Parathyroid adenoma (tissue), 2 donors: Measurements from ENCODE around the gene CILP.

ENCODE experiments used
- H2AFZ ChIP-seq: fragments of 300-600 bp; sonication (generic); one replicate; pipeline ENCODE4 v1.7.0; 2017; ENCODE audit warnings: antibody characterized with exemption, mild to moderate bottlenecking
- H3K27ac ChIP-seq: fragments of 300-600 bp; sonication (generic); one replicate; pipeline ENCODE4 v1.7.0; 2017
- H3K27me3 ChIP-seq: fragments of 300-600 bp; sonication (generic); one replicate; pipeline ENCODE4 v1.7.0; 2017; ENCODE audit warnings: low read length; ENCODE audit not compliant: control insufficient read depth, insufficient read depth
- H3K36me3 ChIP-seq: fragments of 300-600 bp; sonication (generic); one replicate; pipeline ENCODE4 v1.7.0; 2017; ENCODE audit warnings: low read length; ENCODE audit not compliant: control insufficient read depth, insufficient read depth
- H3K4me1 ChIP-seq: fragments of 300-600 bp; sonication (generic); one replicate; pipeline ENCODE4 v1.7.0; 2017; ENCODE audit warnings: control low read depth
- H3K4me2 ChIP-seq: fragments of 300-600 bp; sonication (generic); one replicate; pipeline ENCODE4 v1.7.0; 2017; ENCODE audit warnings: low read length
- H3K4me3 ChIP-seq: fragments of 300-600 bp; sonication (generic); one replicate; pipeline ENCODE4 v1.7.0; 2017; ENCODE audit warnings: low read depth, low read length
- H3K79me2 ChIP-seq: fragments of 300-600 bp; sonication (generic); one replicate; pipeline ENCODE4 v1.7.0; 2017; ENCODE audit warnings: control low read depth
- H3K9ac ChIP-seq: fragments of 300-600 bp; sonication (generic); one replicate; pipeline ENCODE4 v1.7.0; 2017; ENCODE audit warnings: mild to moderate bottlenecking
- H3K9me3 ChIP-seq: fragments of 300-600 bp; sonication (generic); one replicate; pipeline ENCODE4 v1.7.0; 2017; ENCODE audit warnings: low read length; ENCODE audit not compliant: control insufficient read depth
- CTCF ChIP-seq: fragments of 300-600 bp; sonication (generic); IDR thresholded peaks from one replicate; pipeline ENCODE4 v1.7.0; 2017; ENCODE audit warnings: antibody characterized with exemption, mild to moderate bottlenecking
- donor health status: primary hyperparathyroidism.

CILP gene

DNA sequence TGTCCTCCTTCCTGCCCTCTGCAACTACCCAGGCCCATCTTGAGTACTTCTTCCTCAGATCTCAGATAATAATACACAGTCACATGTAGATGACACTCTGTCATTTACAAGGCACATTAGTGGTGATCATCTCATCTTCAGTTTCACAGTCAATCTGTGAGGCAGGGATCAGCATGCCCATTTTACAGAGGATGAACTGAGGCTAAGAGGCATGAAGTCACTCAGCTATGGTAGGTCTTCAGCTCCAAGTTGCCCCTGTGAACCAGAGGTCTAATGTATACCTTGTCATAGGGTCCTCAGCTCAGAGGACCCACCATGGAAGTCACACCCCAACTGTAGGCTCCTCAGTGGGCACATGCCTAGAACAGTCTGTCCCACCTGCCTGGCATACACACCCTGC is 4.2 kb upstream of the CILP start:
- Histone ChIP-seq H2AFZ (no peak overlapping the region), H3K4me3 (no peak overlapping the region), H3K27ac (no peak overlapping the region), H3K4me1 (peaks cover 17% of the 10 kb centered on the region), H3K9me3 (no peaks in the 10 kb centered on the region), H3K36me3 (no peaks in the 10 kb centered on the region), H3K9ac (no peak overlapping the region), H3K4me2 (no peak overlapping the region), H3K79me2 (no peaks in the 10 kb centered on the region), H3K27me3 (no peaks in the 10 kb centered on the region)
- TF ChIP-seq CTCF, result no peak

- H3K79me2 ChIP-seq, result no peaks in the 10 kb centered on the region
- TF ChIP-seq CTCF, result no peak
- no peak overlapping the region for H3K4me2 ChIP-seq
- no peak overlapping the region for H3K9ac ChIP-seq
- peaks cover 24% of the 10 kb centered on the region for H3K4me1 ChIP-seq
- H3K27me3 ChIP-seq, result no peaks in the 10 kb centered on the region
- H2AFZ ChIP-seq, result no peak overlapping the region
- H3K9me3 ChIP-seq, result no peaks in the 10 kb centered on the region
- H3K27ac ChIP-seq, result no peak overlapping the region
- no peak overlapping the region for H3K4me3 ChIP-seq
- no peaks in the 10 kb centered on the region for H3K36me3 ChIP-seq
These were observed 2.7 kb upstream of the CILP start for GRCh38 chr15:65214010-65214409.

GRCh38 chr15:65213241-65213640 is 2.0 kb upstream of the CILP start:
- Histone ChIP-seq H3K36me3 (no peaks in the 10 kb centered on the region), H3K27me3 (no peaks in the 10 kb centered on the region), H3K9me3 (no peaks in the 10 kb centered on the region), H3K9ac (no peak overlapping the region), H3K27ac (no peak overlapping the region), H2AFZ (no peak overlapping the region), H3K4me2 (no peak overlapping the region), H3K79me2 (no peaks in the 10 kb centered on the region), H3K4me1 (peaks cover 24% of the 10 kb centered on the region), H3K4me3 (no peak overlapping the region)
- no peak for TF ChIP-seq CTCF

DNA sequence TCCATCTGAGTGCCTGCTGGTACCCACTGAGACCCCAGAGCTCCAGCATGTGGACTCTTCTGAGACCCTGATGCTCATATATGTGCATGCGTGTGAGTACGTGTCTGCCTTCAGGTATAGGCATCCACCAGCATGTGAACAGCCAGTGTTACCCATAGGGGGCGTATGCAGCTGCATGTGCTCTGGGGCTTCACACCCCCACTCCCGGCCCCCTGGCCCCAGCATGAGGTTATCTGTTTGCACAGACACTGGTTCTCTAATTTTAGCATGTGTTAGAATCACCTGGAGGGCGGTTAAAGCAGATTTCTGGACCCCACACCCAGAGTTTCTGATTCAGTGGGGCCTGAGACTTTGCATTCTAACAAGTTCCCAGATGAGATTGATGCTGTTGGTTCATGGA is 824 bp upstream of the CILP start:
- Histone ChIP-seq H3K27me3 (no peaks in the 10 kb centered on the region), H3K27ac (no peak overlapping the region), H3K36me3 (no peaks in the 10 kb centered on the region), H3K4me1 (peaks cover 24% of the 10 kb centered on the region), H3K9me3 (no peaks in the 10 kb centered on the region), H2AFZ (no peak overlapping the region), H3K4me2 (no peak overlapping the region), H3K9ac (no peak overlapping the region), H3K79me2 (no peaks in the 10 kb centered on the region), H3K4me3 (no peak overlapping the region)
- TF ChIP-seq CTCF, result no peak

DNA sequence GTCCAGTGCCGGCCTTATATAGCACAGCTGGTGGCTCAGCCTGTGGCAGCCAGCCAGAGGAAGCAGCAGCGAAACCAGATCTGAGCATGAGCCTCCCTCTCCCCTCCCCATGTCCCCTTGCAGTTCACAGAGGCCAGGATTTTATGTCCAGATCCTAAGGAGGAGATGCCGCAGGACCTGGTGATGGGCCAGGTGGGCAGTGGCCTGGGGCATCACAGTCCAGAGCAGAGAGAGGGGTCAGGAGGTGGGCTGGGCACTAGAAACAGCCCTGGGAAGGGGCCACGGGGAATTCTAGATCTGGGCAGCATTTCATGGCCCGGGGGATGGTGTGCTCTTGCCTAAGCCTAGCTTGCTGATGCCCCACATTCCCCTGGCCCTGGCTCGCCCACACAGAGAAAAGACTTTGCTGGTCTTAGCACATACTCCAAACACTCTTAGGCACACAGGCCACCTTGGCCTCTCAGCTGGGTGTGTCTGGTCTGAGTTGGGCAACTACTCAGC is 259 bp upstream of the CILP start:
- Histone ChIP-seq H3K4me3 (no peak overlapping the region), H3K9ac (no peak overlapping the region), H3K27ac (peak overlapping the region; percentile 19), H3K9me3 (no peaks in the 10 kb centered on the region), H3K4me1 (peaks cover 24% of the 10 kb centered on the region), H3K36me3 (no peaks in the 10 kb centered on the region), H3K79me2 (no peaks in the 10 kb centered on the region), H3K27me3 (no peaks in the 10 kb centered on the region), H2AFZ (peak overlapping the region; percentile 42), H3K4me2 (no peak overlapping the region)
- no peak for TF ChIP-seq CTCF
